GM12878 (cell line): ENCODE measurements around the gene LRRTM3. TPM values are rescaled to one million over a fixed set of nuclear protein-coding genes. Genes with fewer than 3 reads are reported as not detected.

Experiments
- KDM1A ChIP-seq: fragments of 200-600 bp; sonication (generic); IDR thresholded peaks from 2 replicates; pipeline ENCODE4 v1.6.1; 2016; ENCODE audit warnings: borderline replicate concordance
- MAX ChIP-seq: IDR thresholded peaks from 2 replicates; pipeline ENCODE4 v1.6.1; 2012; ENCODE audit warnings: low read depth, low read length, improper control_type of control experiment
- PRDM15 ChIP-seq: fragments of 450-650 bp; formaldehyde crosslinking; IDR thresholded peaks from 2 replicates; pipeline ENCODE4 v1.4.0; 2020; ENCODE audit warnings: mild to moderate bottlenecking, moderate library complexity
- SREBF2 ChIP-seq: IDR thresholded peaks from 2 replicates; pipeline ENCODE4 v1.6.1; 2012; ENCODE audit warnings: mild to moderate bottlenecking, low read length
- USF2 ChIP-seq: IDR thresholded peaks from 2 replicates; pipeline ENCODE4 v1.6.1; 2011; ENCODE audit warnings: low read depth, low read length, improper control_type of control experiment, borderline replicate concordance
- ZBTB40 ChIP-seq: fragments of 450-650 bp; IDR thresholded peaks from 2 replicates; pipeline ENCODE4 v1.6.1; 2016; ENCODE audit warnings: mild to moderate bottlenecking, moderate library complexity, borderline replicate concordance
- ZNF592 ChIP-seq: fragments of 450-650 bp; IDR thresholded peaks from 2 replicates; pipeline ENCODE4 v1.6.1; 2017; ENCODE audit warnings: mild to moderate bottlenecking, moderate library complexity
- polyA plus RNA-seq, 11 experiments: library from polyadenylated mRNA; depleted of rRNA in 4 of 11; unstranded in 6 of 11; stranded (reverse) in 5 of 11; fragments of >200 nt; fragmentation: Nextera tagmentation in 4 of 11; fragmentation: Illumina TruSeq in 1 of 11; extraction: Ambion mirVana in 4 of 11; extraction: Trizol in 1 of 11; gene quantifications; 1 replicate in 1 of 11; 2 replicates in 10 of 11; pipeline versions ENCODE4 v1.2.1 to v1.2.3, GENCODE V29; 2011 to 2016; ENCODE audit warnings: inconsistent platforms in 2 of 11, missing spikeins in 2 of 11, low read depth in 1 of 11
- total RNA-seq, 4 experiments: library from RNA; depleted of rRNA in 3 of 4; stranded (reverse); fragments of >200 nt in 3 of 4; fragmentation: Illumina TruSeq in 1 of 4; extraction: Trizol in 1 of 4; gene quantifications; 2 replicates each; pipeline versions ENCODE4 v1.2.1 to v1.2.3, GENCODE V29; 2013 to 2021

LRRTM3 gene
- total and polyA plus RNA-seq, 10 of the 15 experiments (the other 5 are each of a cell fraction or from before 2014, with no cell fraction given) = not detected

- TF ChIP-seq MAX = no peak
- TF ChIP-seq ZNF592 = no peak
- TF ChIP-seq PRDM15 = no peak
- no peak for TF ChIP-seq ZBTB40
- TF ChIP-seq USF2 = no peak
- no peak for TF ChIP-seq KDM1A
- no peak for TF ChIP-seq SREBF2
Measured at GRCh38 chr10:66931949-66932343, 6.1 kb downstream of the LRRTM3 start (continued).
